ENCODE results near the gene DDAH1.

The DDAH1 gene

GRCh38 chr1:85374160-85374559 lies 90.8 kb downstream of the DDAH1 start:
- H3K27ac ChIP-seq, result no peak overlapping the region
- CTCF ChIA-PET, result interaction anchor here (0.8 kb wide), 1 partner anchor 66 kb away, joined by 3 read pairs; no protein-coding TSS in a partner anchor
- no peak for TF ChIP-seq CTCF (conservative IDR thresholded peaks at IDR 0.05; ENCODE audit: low read depth)
- POLR2A ChIA-PET (ENCODE audit: low non-redundant PET), result no interaction called here
- peak; percentile 85 for DNase-seq (ENCODE audit: low spot score)

- POLR2A ChIA-PET (ENCODE audit: low non-redundant PET), result no interaction called here
- no peak for DNase-seq (ENCODE audit: low spot score)
- CTCF ChIA-PET, result interaction anchor here (0.8 kb wide), 1 partner anchor 65 kb away, joined by 3 read pairs; no protein-coding TSS in a partner anchor
- H3K27ac ChIP-seq, result no peak overlapping the region
- no peak for TF ChIP-seq CTCF (conservative IDR thresholded peaks at IDR 0.05; ENCODE audit: low read depth)
These were observed 91.6 kb downstream of the DDAH1 start for GRCh38 chr1:85373378-85373708.

GRCh38 chr1:85372683-85373377 lies 92.1 kb downstream of the DDAH1 start:
- ChIA-PET CTCF (interaction anchor here (0.6 kb wide), 1 partner anchor 19 kb away, joined by 3 read pairs; no protein-coding TSS in a partner anchor), POLR2A (ENCODE audit: low non-redundant PET) (no interaction called here)
- peak; percentile 28 for DNase-seq (ENCODE audit: low spot score)
- H3K27ac ChIP-seq, result no peak overlapping the region
- TF ChIP-seq CTCF (conservative IDR thresholded peaks at IDR 0.05; ENCODE audit: low read depth), result no peak

- H3K27ac ChIP-seq, result no peak overlapping the region
- no peak for TF ChIP-seq CTCF (conservative IDR thresholded peaks at IDR 0.05; ENCODE audit: low read depth)
- POLR2A ChIA-PET (ENCODE audit: low non-redundant PET), result no interaction called here
- no peak for DNase-seq (ENCODE audit: low spot score)
- CTCF ChIA-PET, result no interaction called here
These were observed 93.9 kb downstream of the DDAH1 start for GRCh38 chr1:85371021-85371420.

GRCh38 chr1:85368073-85368770 lies 96.7 kb downstream of the DDAH1 start:
- DNase-seq (ENCODE audit: low spot score), result no peak
- CTCF ChIA-PET, result interaction anchor here (0.6 to 0.8 kb wide), 3 partner anchors 24 to 330 kb away, joined by 3 to 5 read pairs (median 4); no protein-coding TSS in a partner anchor
- POLR2A ChIA-PET (ENCODE audit: low non-redundant PET), result no interaction called here
- H3K27ac ChIP-seq, result no peak overlapping the region
- no peak for TF ChIP-seq CTCF (conservative IDR thresholded peaks at IDR 0.05; ENCODE audit: low read depth)

- no peak for TF ChIP-seq CTCF (conservative IDR thresholded peaks at IDR 0.05; ENCODE audit: low read depth)
- ChIA-PET POLR2A (ENCODE audit: low non-redundant PET) (no interaction called here), CTCF (interaction anchor here (0.6 to 0.9 kb wide), 2 partner anchors 28 to 31 kb away, joined by 3 to 5 read pairs; no protein-coding TSS in a partner anchor)
- H3K27ac ChIP-seq, result no peak overlapping the region
- DNase-seq (ENCODE audit: low spot score), result peak; percentile 62
These were observed 98.4 kb downstream of the DDAH1 start for GRCh38 chr1:85366391-85367170.

Measured in RWPE1 (cell line).